GM21526 (cell line): ENCODE results near the gene SEC22A.

ENCODE experiments used
- ATAC-seq: cut with Tn5 transposase; IDR thresholded peaks from one replicate; pipeline ENCODE4 v1.9.1; 2021; ENCODE audit warnings: moderate library complexity; ENCODE audit not compliant: unreplicated experiment, low FRiP score

SEC22A gene

GRCh38 chr3:123201557-123202427 lies at the start of gene SEC22A:
TSS of gene SEC22A (plus strand) at chr3:123201943. CDS start at chr3:123209218, 7,275 bp downstream.
- peak; percentile 93 for ATAC-seq

DNA sequence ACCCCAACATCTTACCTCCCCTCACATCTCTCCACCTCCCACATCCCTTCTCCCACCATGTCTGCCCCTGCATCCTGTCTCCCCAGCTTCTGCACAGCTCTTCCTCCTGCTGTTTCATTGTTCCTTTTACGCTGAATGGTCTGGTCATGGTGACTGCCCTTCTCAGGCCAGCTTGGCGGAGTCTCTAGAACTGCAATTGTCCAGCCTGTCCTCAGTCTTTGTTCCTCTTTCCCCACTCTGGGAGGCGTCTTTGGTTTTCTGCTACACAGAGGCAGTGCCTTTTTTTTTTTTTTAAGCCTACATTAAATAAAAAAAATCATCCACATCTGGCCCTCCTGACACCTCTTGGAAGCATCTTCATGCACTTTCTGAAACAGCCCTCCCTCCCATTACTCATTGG lies 49.1 kb upstream of the SEC22A start:
- ATAC-seq, result no peak

DNA sequence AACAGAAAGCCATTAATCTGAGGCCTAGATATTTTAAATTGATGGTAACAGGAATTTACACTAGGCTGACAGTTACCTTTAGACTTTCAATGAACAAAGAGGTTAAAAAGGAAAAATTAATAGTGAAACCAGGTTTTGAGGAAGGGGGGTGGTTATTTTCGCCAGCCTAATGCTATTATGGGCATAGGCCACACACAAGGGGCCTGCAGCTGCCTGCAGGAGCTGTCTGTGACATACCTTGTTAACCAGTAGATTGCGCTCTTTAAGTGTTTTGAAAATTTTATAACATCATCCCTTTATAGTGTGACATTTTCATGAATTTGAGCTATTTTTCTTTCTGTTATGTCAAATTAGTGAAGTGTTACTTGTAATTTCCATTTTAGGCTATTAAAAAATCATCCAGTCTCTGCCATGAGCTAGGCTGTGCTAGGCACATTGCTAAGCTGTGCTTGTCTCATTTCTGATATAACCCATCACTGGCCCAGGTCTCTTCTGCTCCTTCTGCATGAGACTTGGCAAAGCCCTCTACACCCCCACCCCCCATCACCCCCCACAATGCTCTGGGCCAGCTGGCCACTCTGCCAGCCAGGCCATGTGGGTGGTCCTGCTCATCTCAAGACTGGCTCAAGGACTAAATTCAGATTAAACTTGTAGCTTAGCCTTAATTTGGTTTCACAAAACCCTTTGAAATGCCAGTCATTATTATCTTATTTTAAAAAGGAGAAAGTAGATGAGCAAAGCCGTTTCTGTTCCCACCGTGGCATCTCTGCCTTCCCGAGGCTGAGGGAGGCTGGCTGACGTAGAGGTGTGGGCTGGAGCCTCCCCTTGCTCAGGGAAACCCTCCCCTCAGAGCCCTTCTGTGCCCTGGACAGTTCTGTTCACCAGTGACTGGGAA lies 48.4 kb upstream of the SEC22A start:
- ATAC-seq, result no peak

DNA sequence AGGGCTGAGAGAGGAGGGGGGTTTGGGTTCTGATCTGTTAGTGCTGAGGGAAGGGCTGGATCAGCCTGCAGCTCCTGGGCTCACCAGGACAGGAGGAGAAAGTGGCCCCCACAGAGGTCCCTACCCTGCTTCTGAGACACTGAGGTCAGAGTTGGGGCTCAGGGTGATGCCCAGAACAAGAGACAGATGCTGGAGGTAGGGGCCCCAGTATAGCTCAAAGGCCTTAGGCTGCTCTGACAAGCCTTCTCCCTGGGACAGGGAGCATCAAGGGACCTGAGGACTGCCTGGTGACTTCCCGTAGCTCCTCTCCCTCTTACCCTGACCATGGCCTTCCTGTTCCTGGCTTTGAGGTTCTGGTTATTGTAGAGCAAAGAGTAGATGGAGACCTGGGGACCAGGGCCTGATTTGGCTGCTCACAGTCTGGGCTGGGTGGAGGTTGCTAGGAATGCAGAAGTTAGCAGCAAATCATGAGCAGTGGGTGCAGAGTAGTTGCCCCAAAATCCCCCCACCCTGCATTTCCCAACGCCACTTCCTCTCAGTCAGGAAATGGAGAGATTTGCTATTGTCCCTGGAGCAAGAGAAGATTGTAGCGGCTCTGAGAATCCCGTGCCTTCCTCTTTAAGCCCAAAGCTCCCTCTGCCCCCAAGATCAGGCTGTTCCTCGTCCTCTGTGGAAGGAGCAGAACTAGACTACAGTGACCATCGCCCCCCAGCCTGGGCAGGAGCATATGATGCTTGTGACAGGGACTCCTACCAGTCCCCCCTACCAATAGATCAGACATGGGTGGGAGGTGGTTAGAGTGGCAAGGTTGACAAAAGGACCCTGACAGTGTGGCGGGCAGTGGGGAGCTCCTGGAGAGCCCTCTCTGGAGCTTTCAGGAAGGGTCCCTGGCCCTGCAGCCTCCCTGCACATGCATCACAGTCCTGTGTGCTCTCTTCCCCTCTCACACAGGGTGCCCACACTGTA lies 47.4 kb upstream of the SEC22A start:
- no peak for ATAC-seq

DNA sequence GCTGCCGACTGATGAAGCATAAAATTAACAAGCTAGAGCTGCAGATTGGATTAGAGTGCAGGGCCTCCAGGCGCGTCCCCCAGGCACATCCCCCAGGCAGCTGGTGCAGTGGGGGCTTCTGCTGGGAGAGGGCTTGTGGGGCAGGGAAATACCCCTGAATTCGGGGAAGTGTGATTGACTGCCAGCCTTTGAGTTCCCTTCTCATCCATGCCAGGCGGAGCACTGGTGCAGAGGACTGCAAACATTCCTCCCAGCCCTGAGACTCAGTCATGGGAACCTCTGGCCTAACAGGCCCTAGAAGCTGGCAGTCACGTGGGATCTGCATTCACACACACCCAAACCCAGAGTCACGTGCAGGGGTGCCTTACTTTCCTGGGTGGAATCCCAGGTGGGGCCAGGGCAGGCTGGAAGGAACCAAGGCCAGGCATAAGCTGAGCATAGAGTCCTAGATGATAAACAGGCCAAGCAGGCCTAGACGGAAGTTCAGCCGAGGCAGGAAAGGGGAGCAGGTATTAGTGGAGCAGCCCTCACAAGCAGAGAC lies 46.2 kb upstream of the SEC22A start:
- ATAC-seq, result no peak

DNA sequence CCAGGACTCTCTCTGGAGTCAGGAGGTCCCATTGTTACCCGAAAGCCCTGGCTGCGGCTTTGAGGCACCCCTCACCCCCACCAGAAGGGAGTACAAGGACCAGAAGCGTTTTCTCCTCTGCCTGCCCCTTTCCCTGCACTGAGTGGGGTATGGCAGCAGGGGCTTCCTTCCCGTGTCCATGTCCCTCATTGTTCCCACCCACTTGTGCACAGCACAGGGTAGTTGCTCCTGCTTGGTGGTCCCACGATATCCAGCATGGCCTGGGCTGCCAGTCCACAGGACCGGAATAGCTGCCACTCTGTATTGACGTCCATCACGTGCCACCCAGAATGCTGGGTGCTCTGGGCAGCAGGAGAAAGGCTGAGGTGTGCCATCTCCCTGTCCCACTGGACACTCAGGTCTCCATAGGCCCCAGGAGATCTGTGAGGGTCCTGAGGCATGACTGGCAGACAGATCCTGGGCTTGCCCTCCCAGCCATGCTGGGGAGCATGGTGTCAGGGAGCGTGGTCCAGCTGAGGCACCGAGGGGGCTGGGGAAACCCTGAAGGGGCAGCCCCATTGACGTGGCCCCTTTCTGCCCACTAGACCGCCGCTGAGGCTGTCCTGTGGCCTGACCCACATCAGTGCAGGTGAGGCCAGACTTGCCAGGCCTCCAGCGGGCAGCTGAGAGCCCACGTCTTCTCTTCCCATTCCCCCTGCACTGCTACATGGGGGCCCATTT lies 45.3 kb upstream of the SEC22A start:
- ATAC-seq, result no peak

GRCh38 chr3:123157209-123157597 lies 44.5 kb upstream of the SEC22A start:
- no peak for ATAC-seq

- ATAC-seq, result no peak
These were observed 44.0 kb upstream of the SEC22A start for GRCh38 chr3:123157598-123158287.

DNA sequence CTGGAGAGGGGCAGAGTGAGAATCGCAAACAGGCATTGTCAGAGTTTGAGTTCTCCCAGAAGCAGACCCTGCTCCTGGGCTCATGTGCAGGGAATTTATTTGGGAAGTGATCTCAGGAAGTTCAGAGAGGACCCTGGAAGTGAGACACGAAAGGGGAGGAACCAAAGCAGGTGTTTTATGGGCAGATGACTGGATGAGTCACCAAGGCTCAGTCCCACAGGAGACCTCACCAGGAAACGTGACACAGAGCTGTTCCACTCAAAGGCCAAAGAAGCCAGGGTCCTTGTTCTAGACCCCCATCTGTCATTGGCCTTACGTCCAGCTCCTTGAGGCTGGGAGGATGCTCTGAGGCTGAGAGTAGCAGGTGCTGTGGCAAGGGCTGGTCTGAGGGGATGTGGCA lies 43.4 kb upstream of the SEC22A start:
- ATAC-seq, result no peak

DNA sequence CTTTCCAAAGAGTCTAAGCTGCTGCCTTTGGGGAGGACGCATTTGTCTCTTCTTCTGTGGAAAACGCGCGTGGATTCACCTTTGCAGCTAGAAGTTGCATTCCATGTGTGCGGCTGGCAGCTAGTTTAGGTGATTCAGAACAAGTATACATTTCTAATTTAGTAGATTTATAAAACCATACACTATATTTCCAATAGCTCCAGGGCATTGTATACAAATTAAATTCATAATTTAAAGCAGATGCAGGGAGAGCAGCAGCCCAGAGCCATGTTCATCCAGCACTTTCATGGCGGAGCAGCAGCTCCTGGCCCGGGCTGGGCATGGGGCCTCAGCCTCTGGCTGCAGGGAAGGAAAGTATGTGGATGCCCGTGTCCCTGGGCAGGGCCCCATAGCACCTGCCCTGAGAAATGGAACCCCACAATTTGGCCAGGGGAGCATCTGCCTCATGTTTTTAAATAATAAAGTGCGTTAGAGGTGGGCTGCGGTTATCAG lies 42.8 kb upstream of the SEC22A start:
- ATAC-seq, result no peak

- ATAC-seq, result no peak
These were observed 41.7 kb upstream of the SEC22A start for GRCh38 chr3:123159926-123160635.

DNA sequence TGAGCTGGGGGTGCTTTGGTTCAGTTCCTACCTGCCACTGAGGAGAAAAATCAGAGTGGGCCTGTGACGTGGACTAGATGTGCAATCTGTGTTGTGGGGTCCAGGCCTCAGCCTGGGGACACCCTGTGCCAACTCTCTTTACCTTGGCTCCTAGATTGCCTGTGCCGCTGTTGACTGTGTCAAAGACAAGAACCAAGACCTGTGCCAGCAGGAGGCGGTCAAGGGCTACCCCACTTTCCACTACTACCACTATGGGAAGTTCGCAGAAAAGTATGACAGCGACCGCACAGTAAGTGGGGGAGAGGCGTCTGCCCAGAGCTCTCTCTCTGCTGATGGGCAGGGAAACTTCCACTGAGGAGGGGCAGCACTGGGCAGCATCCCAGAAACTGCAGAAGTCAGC lies 40.6 kb upstream of the SEC22A start:
- no peak for ATAC-seq

DNA sequence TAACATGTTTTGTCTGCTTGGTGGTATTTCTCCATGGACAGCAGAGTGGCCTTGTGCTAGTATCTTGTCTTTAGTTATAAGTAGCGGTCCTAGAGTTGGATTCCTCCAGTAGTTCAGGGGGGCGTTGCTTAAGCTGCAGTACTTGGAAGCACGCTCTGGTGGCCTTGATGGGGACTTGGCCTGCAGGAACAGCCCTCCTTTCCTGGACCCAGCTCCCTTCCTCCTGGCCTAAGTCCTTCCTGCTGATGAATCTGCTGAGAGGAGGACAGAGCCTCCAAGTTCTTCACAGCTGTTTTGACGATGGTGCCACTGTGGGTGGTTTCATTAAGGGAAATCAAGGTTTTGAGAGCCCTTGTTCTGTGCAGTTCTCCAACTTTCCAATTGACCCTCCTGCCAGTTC lies 38.6 kb upstream of the SEC22A start:
- no peak for ATAC-seq

DNA sequence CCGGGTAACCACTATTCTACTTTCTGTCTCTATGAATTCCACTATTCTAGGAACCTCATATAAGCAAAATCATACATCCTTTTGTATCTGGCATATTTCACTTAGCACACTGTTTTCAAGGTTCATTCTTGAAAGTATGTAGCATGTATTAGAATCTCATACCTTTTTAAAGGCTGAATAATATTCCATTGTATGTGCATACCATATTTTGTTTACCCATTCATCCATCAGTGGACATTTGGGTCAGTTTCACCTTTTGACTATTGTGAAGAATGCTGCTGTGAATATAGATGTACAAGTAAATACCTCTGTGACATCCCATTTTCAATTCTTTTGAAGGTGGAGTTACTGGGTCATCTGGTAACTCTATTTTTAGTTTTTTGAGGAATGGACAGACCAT lies 36.6 kb upstream of the SEC22A start:
- no peak for ATAC-seq

DNA sequence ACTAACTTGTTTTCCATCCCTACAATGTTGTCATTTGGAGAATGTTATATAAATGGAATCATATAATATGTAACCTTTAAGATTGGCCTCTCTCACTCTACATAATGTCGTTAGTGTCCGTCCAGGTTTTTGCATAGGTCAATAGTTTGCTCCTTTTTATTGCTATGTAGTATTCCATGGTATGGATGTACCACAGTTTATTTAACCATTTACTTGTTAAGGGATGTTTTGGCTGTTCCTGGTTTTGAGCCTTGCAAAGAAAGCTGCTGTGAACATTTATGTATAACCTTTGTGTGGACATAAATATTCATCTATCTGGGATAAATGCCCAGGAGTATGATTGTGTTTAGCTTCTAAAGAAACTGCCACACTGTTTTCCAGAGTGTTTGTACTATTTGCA lies 34.1 kb upstream of the SEC22A start:
- no peak for ATAC-seq

- ATAC-seq, result no peak
These were observed 33.6 kb upstream of the SEC22A start for GRCh38 chr3:123168122-123168521.

DNA sequence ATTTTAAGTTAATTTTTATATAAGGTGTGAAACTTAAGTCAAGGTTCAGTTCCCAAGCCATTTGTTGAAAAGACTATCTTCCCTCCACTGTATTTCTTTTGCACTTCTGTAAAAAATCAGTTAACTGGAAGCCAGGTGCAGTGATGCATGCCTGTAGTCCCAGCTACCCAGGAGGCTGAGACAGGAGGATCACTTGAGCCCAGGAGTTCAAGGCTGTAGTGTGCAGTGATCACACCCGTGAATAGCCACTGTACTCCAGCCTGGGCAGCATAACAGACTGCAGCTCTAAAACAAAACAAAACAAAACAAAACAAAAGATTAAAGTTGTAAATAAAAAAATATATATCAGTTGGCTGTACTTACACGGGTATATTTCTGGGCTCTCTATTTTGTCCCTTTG lies 33.1 kb upstream of the SEC22A start:
- ATAC-seq, result no peak

GRCh38 chr3:123169492-123169929 lies 32.2 kb upstream of the SEC22A start:
- ATAC-seq, result no peak
